Peyer's patch (tissue), 4 donors: ENCODE results near the gene TEF. TPM values are rescaled to one million over a fixed set of nuclear protein-coding genes. Genes with fewer than 3 reads are reported as not detected.

Experiments
- DNase-seq, 3 donors: peaks; one replicate each; pipeline ENCODE4 v3.0.0-alpha.2; 2017 to 2019
- H3K27ac ChIP-seq, 4 donors: fragments of 200-600 bp; sonication (generic); one replicate each; pipeline ENCODE4 v1.5.1; 2016 to 2019
- H3K27me3 ChIP-seq, 2 donors: fragments of 200-600 bp; sonication (generic); one replicate each; pipeline ENCODE4 v1.5.1; 2019
- H3K36me3 ChIP-seq, 3 donors: fragments of 200-600 bp; sonication (generic); one replicate each; pipeline ENCODE4 v1.5.1; 2016 to 2019
- H3K4me1 ChIP-seq, 4 donors: fragments of 200-600 bp; sonication (generic); one replicate each; pipeline ENCODE4 v1.5.1; 2016 to 2019
- H3K4me3 ChIP-seq, 4 donors: fragments of 200-600 bp; sonication (generic); 1 replicate in 3 of 4; 2 replicates in 1 of 4; pipeline ENCODE4 v1.5.1; 2016 to 2019; ENCODE audit warnings: mild to moderate bottlenecking in 1 of 4
- H3K9me3 ChIP-seq, 4 donors: fragments of 200-600 bp; sonication (generic); one replicate each; pipeline ENCODE4 v1.5.1; 2016 to 2019; ENCODE audit warnings: mild to moderate bottlenecking in 1 of 4
- POLR2A ChIP-seq, 2 donors: fragments of 450-650 bp; IDR thresholded peaks; one replicate each; pipeline ENCODE4 v1.5.1; 2017; ENCODE audit warnings: antibody characterized with exemption in 2 of 2, mild to moderate bottlenecking in 2 of 2, moderate library complexity in 2 of 2
- total RNA-seq, 4 donors: library from RNA; depleted of rRNA; stranded (reverse); fragments of >200 nt; gene quantifications; one replicate each; pipeline ENCODE4 v1.1.0, GENCODE V29; 2016
- TF ChIP-seq, protein P1 (sequence below), 6 experiments: fragments of 450-650 bp in 4 of 6; fragments of 200-600 bp in 2 of 6; sonication (generic) in 1 of 6; IDR thresholded peaks; one replicate each; pipeline ENCODE4 v1.5.1; 2017 to 2019; ENCODE audit warnings: antibody characterized with exemption in 6 of 6, mild to moderate bottlenecking in 3 of 6, moderate library complexity in 1 of 6

Gene TEF
- total RNA-seq, 4 donors from 2014 or later: 6.6 to 42.2 (median 27.0) TPM

DNA sequence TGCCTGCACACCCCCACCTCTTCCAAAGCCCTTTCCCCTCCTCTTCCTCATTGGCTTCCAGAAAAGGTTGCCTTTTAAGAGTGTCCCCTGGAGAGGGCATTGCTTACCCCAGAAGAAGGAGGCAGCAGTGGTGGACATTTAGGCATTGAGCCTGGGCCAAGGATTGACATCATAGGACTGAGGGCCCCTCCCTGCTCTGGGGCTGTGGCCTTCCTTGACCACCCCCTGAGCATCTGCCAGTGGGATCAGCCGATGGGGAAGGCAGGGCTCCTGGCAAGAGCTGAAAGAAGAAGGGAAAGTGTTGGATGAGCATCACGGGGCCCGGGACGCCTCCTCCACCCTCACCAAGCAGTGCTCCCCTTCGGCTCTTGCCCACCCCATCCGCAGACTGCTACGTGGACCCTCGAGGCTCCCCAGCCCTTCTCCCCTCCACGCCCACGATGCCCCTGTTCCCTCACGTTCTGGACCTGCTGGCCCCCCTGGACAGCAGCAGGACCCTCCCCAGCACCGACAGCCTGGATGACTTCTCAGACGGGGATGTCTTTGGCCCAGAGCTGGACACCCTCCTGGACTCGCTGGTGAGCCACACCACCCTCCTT lies 43.0 kb upstream of the TEF start:
- DNase-seq: no peak
- H3K4me3 ChIP-seq: no peak overlapping the region
- no peak overlapping the region for H3K27ac ChIP-seq
- TF ChIP-seq POLR2A (IDR thresholded peaks at IDR 0.05): no peak
- TF ChIP-seq, protein P1, sequence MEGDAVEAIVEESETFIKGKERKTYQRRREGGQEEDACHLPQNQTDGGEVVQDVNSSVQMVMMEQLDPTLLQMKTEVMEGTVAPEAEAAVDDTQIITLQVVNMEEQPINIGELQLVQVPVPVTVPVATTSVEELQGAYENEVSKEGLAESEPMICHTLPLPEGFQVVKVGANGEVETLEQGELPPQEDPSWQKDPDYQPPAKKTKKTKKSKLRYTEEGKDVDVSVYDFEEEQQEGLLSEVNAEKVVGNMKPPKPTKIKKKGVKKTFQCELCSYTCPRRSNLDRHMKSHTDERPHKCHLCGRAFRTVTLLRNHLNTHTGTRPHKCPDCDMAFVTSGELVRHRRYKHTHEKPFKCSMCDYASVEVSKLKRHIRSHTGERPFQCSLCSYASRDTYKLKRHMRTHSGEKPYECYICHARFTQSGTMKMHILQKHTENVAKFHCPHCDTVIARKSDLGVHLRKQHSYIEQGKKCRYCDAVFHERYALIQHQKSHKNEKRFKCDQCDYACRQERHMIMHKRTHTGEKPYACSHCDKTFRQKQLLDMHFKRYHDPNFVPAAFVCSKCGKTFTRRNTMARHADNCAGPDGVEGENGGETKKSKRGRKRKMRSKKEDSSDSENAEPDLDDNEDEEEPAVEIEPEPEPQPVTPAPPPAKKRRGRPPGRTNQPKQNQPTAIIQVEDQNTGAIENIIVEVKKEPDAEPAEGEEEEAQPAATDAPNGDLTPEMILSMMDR (IDR thresholded peaks at IDR 0.05): no peak
- no peaks in the 10 kb centered on the region for H3K27me3 ChIP-seq
- no peaks in the 10 kb centered on the region for H3K4me1 ChIP-seq
- H3K36me3 ChIP-seq: peaks cover 0 to 93% (median 4%) of the 10 kb centered on the region in 3 donors
- no peaks in the 10 kb centered on the region for H3K9me3 ChIP-seq

DNA sequence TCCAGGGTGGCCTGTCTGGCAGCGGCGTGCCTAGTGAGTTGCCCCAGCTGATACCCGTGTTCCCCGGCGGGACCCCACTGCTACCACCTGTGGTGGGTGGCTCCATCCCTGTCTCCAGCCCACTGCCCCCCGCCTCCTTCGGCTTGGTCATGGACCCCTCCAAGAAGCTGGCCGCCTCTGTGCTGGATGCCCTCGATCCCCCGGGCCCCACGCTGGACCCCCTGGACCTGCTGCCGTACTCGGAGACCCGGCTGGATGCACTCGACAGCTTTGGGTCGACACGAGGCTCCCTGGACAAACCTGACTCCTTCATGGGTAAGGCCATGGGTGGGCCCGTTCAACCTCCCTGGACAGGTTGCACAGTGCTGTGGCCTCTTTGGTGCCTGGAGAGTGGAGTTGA lies 41.9 kb upstream of the TEF start:
- H3K36me3 ChIP-seq: peaks cover 0 to 93% (median 0%) of the 10 kb centered on the region in 3 donors
- no peak overlapping the region for H3K4me3 ChIP-seq
- no peaks in the 10 kb centered on the region for H3K27me3 ChIP-seq
- no peak overlapping the region for H3K27ac ChIP-seq
- TF ChIP-seq POLR2A (IDR thresholded peaks at IDR 0.05): no peak
- TF ChIP-seq, protein P1 (IDR thresholded peaks at IDR 0.05): no peak
- H3K9me3 ChIP-seq: no peaks in the 10 kb centered on the region
- DNase-seq: no peak
- no peaks in the 10 kb centered on the region for H3K4me1 ChIP-seq

DNA sequence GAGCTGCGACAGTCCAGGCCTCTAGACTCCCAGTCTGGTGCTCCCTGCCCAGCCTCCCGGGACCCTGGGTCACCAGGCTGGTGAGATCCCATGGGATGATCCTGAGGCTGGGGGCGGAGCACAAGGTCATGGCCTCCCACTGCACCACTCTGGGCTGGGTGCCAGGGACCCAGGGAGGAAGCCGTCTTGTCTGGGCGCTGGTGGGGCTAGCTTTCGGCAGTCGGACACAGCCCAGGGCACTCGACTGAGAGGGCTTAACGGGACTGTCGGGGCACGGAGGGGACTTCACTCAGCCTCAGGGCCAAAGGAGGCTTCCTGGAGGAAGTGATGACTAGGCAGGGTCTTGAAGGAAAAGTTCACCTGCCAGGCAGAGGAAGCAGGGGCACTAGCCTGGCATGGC lies 41.4 kb upstream of the TEF start:
- no peak for TF ChIP-seq POLR2A (IDR thresholded peaks at IDR 0.05)
- TF ChIP-seq, protein P1 (IDR thresholded peaks at IDR 0.05): no peak
- no peak for DNase-seq
- H3K27me3 ChIP-seq: no peaks in the 10 kb centered on the region
- peaks cover 0 to 93% (median 0%) of the 10 kb centered on the region in 3 donors for H3K36me3 ChIP-seq
- no peaks in the 10 kb centered on the region for H3K4me1 ChIP-seq
- H3K27ac ChIP-seq: no peak overlapping the region
- no peak overlapping the region for H3K4me3 ChIP-seq
- H3K9me3 ChIP-seq: no peaks in the 10 kb centered on the region

- DNase-seq: no peak
- H3K4me1 ChIP-seq: no peaks in the 10 kb centered on the region
- TF ChIP-seq POLR2A (IDR thresholded peaks at IDR 0.05): no peak
- TF ChIP-seq, protein P1 (IDR thresholded peaks at IDR 0.05): no peak
- no peak overlapping the region for H3K27ac ChIP-seq
- H3K4me3 ChIP-seq: no peak overlapping the region
- H3K36me3 ChIP-seq: peaks cover 0 to 94% (median 0%) of the 10 kb centered on the region in 3 donors
- no peaks in the 10 kb centered on the region for H3K9me3 ChIP-seq
- no peaks in the 10 kb centered on the region for H3K27me3 ChIP-seq
Observed at GRCh38 chr22:41341012-41341411, 40.7 kb upstream of the TEF start.

- DNase-seq: no peak
- Histone ChIP-seq H3K36me3 (peaks cover 0 to 95% (median 0%) of the 10 kb centered on the region in 3 donors), H3K4me1 (no peaks in the 10 kb centered on the region), H3K9me3 (no peaks in the 10 kb centered on the region), H3K4me3 (no peak overlapping the region), H3K27me3 (no peaks in the 10 kb centered on the region), H3K27ac (no peak overlapping the region)
- TF ChIP-seq, protein P1 (IDR thresholded peaks at IDR 0.05): no peak
- no peak for TF ChIP-seq POLR2A (IDR thresholded peaks at IDR 0.05)
Observed at GRCh38 chr22:41341990-41342389, 39.8 kb upstream of the TEF start.
